ENCODE measurements around the gene GRIP2.

DNA sequence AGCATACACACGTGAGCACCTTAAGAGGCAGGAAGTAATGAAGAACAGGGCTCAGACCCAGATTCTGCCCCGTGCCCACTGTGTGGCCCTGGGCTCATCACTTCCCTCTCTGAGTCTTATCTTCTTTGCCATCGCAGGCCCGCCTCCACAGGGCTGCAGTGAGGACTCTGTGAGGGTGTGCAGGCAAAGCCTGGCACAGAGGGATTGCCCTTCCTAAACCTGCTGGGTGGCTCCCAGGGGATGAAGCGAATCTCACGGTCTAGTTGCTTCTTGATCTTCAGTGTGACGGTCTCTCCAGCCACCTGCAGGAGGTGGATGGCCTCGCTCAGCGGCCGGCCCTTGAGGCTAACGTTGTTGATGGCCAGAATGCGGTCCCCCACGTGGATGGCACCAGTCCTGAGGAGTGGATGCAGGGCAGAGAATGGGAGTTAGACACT lies 32.8 kb downstream of the GRIP2 start:
- TF ChIP-seq, protein P1, sequence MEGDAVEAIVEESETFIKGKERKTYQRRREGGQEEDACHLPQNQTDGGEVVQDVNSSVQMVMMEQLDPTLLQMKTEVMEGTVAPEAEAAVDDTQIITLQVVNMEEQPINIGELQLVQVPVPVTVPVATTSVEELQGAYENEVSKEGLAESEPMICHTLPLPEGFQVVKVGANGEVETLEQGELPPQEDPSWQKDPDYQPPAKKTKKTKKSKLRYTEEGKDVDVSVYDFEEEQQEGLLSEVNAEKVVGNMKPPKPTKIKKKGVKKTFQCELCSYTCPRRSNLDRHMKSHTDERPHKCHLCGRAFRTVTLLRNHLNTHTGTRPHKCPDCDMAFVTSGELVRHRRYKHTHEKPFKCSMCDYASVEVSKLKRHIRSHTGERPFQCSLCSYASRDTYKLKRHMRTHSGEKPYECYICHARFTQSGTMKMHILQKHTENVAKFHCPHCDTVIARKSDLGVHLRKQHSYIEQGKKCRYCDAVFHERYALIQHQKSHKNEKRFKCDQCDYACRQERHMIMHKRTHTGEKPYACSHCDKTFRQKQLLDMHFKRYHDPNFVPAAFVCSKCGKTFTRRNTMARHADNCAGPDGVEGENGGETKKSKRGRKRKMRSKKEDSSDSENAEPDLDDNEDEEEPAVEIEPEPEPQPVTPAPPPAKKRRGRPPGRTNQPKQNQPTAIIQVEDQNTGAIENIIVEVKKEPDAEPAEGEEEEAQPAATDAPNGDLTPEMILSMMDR (IDR thresholded peaks at IDR 0.05): no peak
- TF ChIP-seq POLR2A (IDR thresholded peaks at IDR 0.05) (no peak), EP300 (IDR thresholded peaks at IDR 0.05) (no peak)
